ENCODE data around the gene CSH2. TPM values are rescaled to one million over a fixed set of nuclear protein-coding genes. Genes with fewer than 3 reads are reported as not detected.

The CSH2 gene
- total RNA-seq, 4 donors from 2014 or later = not detected

- Histone ChIP-seq H3K27me3 (no peaks in the 10 kb centered on the region), H3K4me3 (peak within 1 kb of the TSS; percentile 77 to 95 (median 92)), H3K4me1 (peaks cover 35 to 50% (median 38%) of the 10 kb centered on the region in 3 donors), H3K27ac (peak within 1 kb of the TSS; percentile 92 to 97 (median 96)), H3K36me3 (no peaks in the 10 kb centered on the region), H3K9me3 (no peaks in the 10 kb centered on the region)
- TF ChIP-seq POLR2A (IDR thresholded peaks at IDR 0.05) (peak in 3 of 4 donors; percentile 49 to 91 (median 50)), CTCF (IDR thresholded peaks at IDR 0.05) (peak in 2 of 6 experiments; percentile 14 to 48)
- 0% methylated on average over 6 to 12 of the region's 92 CpGs for WGBS, 2 donors
- intact Hi-C loops (cut with DNase I) = no loop called here
- peak; percentile 88 for DNase-seq
Observed at GRCh38 chr17:63842540-63843386, 30.7 kb downstream of the CSH2 start, which contains the start of gene SMARCD2. TSS of gene SMARCD2 (minus strand) at chr17:63842685. CDS start at chr17:63842674, 11 bp downstream.

- no peaks in the 10 kb centered on the region for H3K9me3 ChIP-seq
- DNase-seq = peak; percentile 44
- intact Hi-C loops (cut with DNase I) = no loop called here
Observed at GRCh38 chr17:63842173-63842539, 31.3 kb downstream of the CSH2 start.

GRCh38 chr17:63841350-63842172 is 31.9 kb downstream of the CSH2 start:
- intact Hi-C loops (cut with DNase I) = no loop called here
- DNase-seq = no peak
- Histone ChIP-seq H3K36me3 (peaks cover 0 to 11% (median 11%) of the 10 kb centered on the region in 3 donors), H3K9me3 (no peaks in the 10 kb centered on the region), H3K27me3 (no peaks in the 10 kb centered on the region), H3K4me3 (peak overlapping the region; percentile 77 to 95 (median 92)), H3K27ac (peak overlapping the region; percentile 92 to 97 (median 96)), H3K4me1 (peaks cover 41 to 62% (median 43%) of the 10 kb centered on the region in 3 donors)
- peak in 1 of 4 donors; percentile 15 for TF ChIP-seq POLR2A (IDR thresholded peaks at IDR 0.05)
- TF ChIP-seq CTCF (IDR thresholded peaks at IDR 0.05) = no peak
- WGBS, 2 donors = 2 to 3% methylated on average over 16 to 20 of the region's 26 CpGs

More at GRCh38 chr17:63842173-63842539, 31.3 kb downstream of the CSH2 start:
- 1% methylated on average over 14 to 16 of the region's 36 CpGs for WGBS, 2 donors
- peak overlapping the region; percentile 92 to 97 (median 96) for H3K27ac ChIP-seq
- H3K36me3 ChIP-seq = peaks cover 0 to 6% (median 5%) of the 10 kb centered on the region in 3 donors
- peak overlapping the region; percentile 77 to 95 (median 92) for H3K4me3 ChIP-seq
- H3K27me3 ChIP-seq = no peaks in the 10 kb centered on the region
- peaks cover 41 to 56% (median 43%) of the 10 kb centered on the region in 3 donors for H3K4me1 ChIP-seq
- TF ChIP-seq CTCF (IDR thresholded peaks at IDR 0.05) = no peak
- TF ChIP-seq POLR2A (IDR thresholded peaks at IDR 0.05) = no peak

- Histone ChIP-seq H3K4me3 (peak overlapping the region; percentile 77 to 95 (median 92)), H3K27me3 (no peaks in the 10 kb centered on the region), H3K4me1 (peaks cover 41 to 68% (median 43%) of the 10 kb centered on the region in 3 donors), H3K36me3 (peaks cover 0 to 19% (median 15%) of the 10 kb centered on the region in 3 donors), H3K9me3 (no peaks in the 10 kb centered on the region), H3K27ac (peak overlapping the region; percentile 92 to 97 (median 96))
- intact Hi-C loops (cut with DNase I) = no loop called here
- TF ChIP-seq POLR2A (IDR thresholded peaks at IDR 0.05) = no peak
- no peak for TF ChIP-seq CTCF (IDR thresholded peaks at IDR 0.05)
- WGBS, 2 donors = 15 to 43% methylated on average over 2 of the region's 4 CpGs
- DNase-seq = no peak
Observed at GRCh38 chr17:63840591-63841349, 32.7 kb downstream of the CSH2 start.
